Glomerular visceral epithelial cell (primary cell): ENCODE data around the gene L1CAM.

Source experiments
- DNase-seq: peaks from one replicate; pipeline ENCODE4 v3.0.0-alpha.2; 2016; ENCODE audit errors: extremely low spot score

The L1CAM gene

GRCh38 chrX:153878345-153878744 is 7.6 kb downstream of the L1CAM start:
- no peak for DNase-seq

GRCh38 chrX:153877571-153878261 is 8.3 kb downstream of the L1CAM start:
- DNase-seq = no peak

GRCh38 chrX:153876112-153876491 is 9.9 kb downstream of the L1CAM start:
- DNase-seq = no peak

GRCh38 chrX:153875391-153876111 is 10.4 kb downstream of the L1CAM start:
- peak; percentile 31 for DNase-seq

GRCh38 chrX:153874366-153875125 is 11.4 kb downstream of the L1CAM start:
- peak; percentile 13 for DNase-seq

- DNase-seq = no peak
These were observed 11.9 kb downstream of the L1CAM start for GRCh38 chrX:153874085-153874365.

GRCh38 chrX:153873282-153874084 is 12.5 kb downstream of the L1CAM start:
- DNase-seq = no peak

- no peak for DNase-seq
These were observed 13.8 kb downstream of the L1CAM start for GRCh38 chrX:153871946-153872878.

- DNase-seq = no peak
These were observed 14.5 kb downstream of the L1CAM start for GRCh38 chrX:153871451-153871850.

GRCh38 chrX:153870791-153871360 is 15.1 kb downstream of the L1CAM start:
- DNase-seq = no peak

- DNase-seq = no peak
These were observed 15.7 kb downstream of the L1CAM start for GRCh38 chrX:153870288-153870690.

GRCh38 chrX:153869473-153870287 is 16.3 kb downstream of the L1CAM start:
- DNase-seq = no peak

- DNase-seq = no peak
These were observed 17.1 kb downstream of the L1CAM start for GRCh38 chrX:153868576-153869472.

GRCh38 chrX:153867671-153868070 is 18.3 kb downstream of the L1CAM start:
- DNase-seq = no peak

- DNase-seq = no peak
These were observed 18.8 kb downstream of the L1CAM start for GRCh38 chrX:153867139-153867538.

GRCh38 chrX:153866302-153867019 is 19.5 kb downstream of the L1CAM start:
- DNase-seq = no peak

- no peak for DNase-seq
These were observed 20.3 kb downstream of the L1CAM start for GRCh38 chrX:153865685-153866084.

GRCh38 chrX:153865321-153865580 is 20.7 kb downstream of the L1CAM start:
- no peak for DNase-seq
